ENCODE results near the gene HAT1. TPM values are rescaled to one million over a fixed set of nuclear protein-coding genes. Genes with fewer than 3 reads are reported as not detected.

The HAT1 gene
- total RNA-seq, 4 donors from 2014 or later = 18.7 to 37.2 (median 28.9) TPM

DNA sequence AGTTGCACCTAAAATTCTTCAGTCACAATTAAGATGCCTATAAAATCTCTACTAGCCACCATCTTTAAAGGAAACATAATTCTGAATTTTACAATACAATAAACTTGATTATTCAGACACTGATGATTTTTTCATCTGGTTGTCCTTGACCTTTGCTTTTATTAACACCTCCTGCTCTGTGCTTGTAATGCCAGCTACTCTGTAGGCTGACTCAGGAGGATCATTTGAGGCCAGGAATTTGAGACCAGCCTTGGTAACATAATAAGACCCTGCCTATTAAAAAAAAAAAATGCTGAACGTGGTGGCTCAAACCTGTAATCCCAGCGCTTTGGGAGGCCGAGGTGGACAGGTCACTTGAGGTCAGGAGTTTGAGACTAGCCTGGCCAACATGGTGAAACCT, 38.3 kb downstream of the HAT1 start:
- no peaks in the 10 kb centered on the region for H3K4me1 ChIP-seq
- H3K27me3 ChIP-seq = no peaks in the 10 kb centered on the region
- peaks cover 0 to 12% (median 0%) of the 10 kb centered on the region in 3 donors for H3K36me3 ChIP-seq
- no peak for DNase-seq
- no peak overlapping the region for H3K27ac ChIP-seq
- intact Hi-C loops (cut with DNase I) = no loop called here
- no peak overlapping the region for H3K4me3 ChIP-seq
- no peaks in the 10 kb centered on the region for H3K9me3 ChIP-seq
- 78 to 83% methylated on average over 3 of the region's 3 CpGs for WGBS, 2 donors
- no peak for TF ChIP-seq POLR2A (IDR thresholded peaks at IDR 0.05)

DNA sequence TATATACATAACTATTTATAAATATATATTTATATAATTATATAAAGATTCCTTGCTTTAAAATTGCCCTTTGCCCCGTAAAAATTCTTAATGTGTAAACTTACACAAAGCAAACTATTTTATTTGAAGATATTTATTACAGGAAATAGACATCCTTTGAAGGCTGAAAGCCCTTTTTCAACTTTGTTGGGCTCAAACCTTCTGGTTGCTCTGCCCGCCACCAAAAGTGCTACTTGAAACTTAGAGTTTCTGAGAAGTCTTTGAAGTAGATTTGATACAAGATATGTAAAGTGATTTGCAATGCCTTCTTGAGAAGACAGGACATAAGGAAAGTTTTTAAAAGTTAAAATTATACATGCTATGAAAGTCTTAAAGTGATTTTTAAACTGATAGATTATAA, 40.9 kb downstream of the HAT1 start:
- H3K36me3 ChIP-seq = peaks cover 0 to 29% (median 6%) of the 10 kb centered on the region in 3 donors
- no peak overlapping the region for H3K4me3 ChIP-seq
- no peak for DNase-seq
- no peaks in the 10 kb centered on the region for H3K9me3 ChIP-seq
- TF ChIP-seq, protein P1, sequence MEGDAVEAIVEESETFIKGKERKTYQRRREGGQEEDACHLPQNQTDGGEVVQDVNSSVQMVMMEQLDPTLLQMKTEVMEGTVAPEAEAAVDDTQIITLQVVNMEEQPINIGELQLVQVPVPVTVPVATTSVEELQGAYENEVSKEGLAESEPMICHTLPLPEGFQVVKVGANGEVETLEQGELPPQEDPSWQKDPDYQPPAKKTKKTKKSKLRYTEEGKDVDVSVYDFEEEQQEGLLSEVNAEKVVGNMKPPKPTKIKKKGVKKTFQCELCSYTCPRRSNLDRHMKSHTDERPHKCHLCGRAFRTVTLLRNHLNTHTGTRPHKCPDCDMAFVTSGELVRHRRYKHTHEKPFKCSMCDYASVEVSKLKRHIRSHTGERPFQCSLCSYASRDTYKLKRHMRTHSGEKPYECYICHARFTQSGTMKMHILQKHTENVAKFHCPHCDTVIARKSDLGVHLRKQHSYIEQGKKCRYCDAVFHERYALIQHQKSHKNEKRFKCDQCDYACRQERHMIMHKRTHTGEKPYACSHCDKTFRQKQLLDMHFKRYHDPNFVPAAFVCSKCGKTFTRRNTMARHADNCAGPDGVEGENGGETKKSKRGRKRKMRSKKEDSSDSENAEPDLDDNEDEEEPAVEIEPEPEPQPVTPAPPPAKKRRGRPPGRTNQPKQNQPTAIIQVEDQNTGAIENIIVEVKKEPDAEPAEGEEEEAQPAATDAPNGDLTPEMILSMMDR (IDR thresholded peaks at IDR 0.05) = no peak
- no peak for TF ChIP-seq POLR2A (IDR thresholded peaks at IDR 0.05)
- H3K27me3 ChIP-seq = no peaks in the 10 kb centered on the region
- intact Hi-C loops (cut with DNase I) = no loop called here
- 72 to 85% methylated on average over 2 of the region's 2 CpGs for whole genome bisulfite sequencing, 2 donors
- no peaks in the 10 kb centered on the region for H3K4me1 ChIP-seq
- no peak overlapping the region for H3K27ac ChIP-seq

- no peaks in the 10 kb centered on the region for H3K27me3 ChIP-seq
- no peak overlapping the region for H3K27ac ChIP-seq
- H3K4me3 ChIP-seq = no peak overlapping the region
- H3K4me1 ChIP-seq = no peaks in the 10 kb centered on the region
- intact Hi-C loops (cut with DNase I) = no loop called here
- DNase-seq = no peak
- TF ChIP-seq, protein P1 (IDR thresholded peaks at IDR 0.05) = no peak
- no peak for TF ChIP-seq POLR2A (IDR thresholded peaks at IDR 0.05)
- H3K36me3 ChIP-seq = peaks cover 0 to 38% (median 6%) of the 10 kb centered on the region in 3 donors
- WGBS, 2 donors = 90 to 91% methylated on average over 2 of the region's 2 CpGs
- H3K9me3 ChIP-seq = no peaks in the 10 kb centered on the region
Observed at GRCh38 chr2:171964308-171964707, 42.0 kb downstream of the HAT1 start.

- peaks cover 0 to 38% (median 6%) of the 10 kb centered on the region in 3 donors for H3K36me3 ChIP-seq
- intact Hi-C loops (cut with DNase I) = no loop called here
- H3K4me3 ChIP-seq = no peak overlapping the region
- DNase-seq = no peak
- no peak overlapping the region for H3K27ac ChIP-seq
- no peaks in the 10 kb centered on the region for H3K4me1 ChIP-seq
- no peaks in the 10 kb centered on the region for H3K9me3 ChIP-seq
- TF ChIP-seq POLR2A (IDR thresholded peaks at IDR 0.05) = no peak
- TF ChIP-seq, protein P1 (IDR thresholded peaks at IDR 0.05) = no peak
- no peaks in the 10 kb centered on the region for H3K27me3 ChIP-seq
- WGBS, 2 donors = 77 to 78% methylated on average over 3 of the region's 3 CpGs
Observed at GRCh38 chr2:171965238-171965637, 43.0 kb downstream of the HAT1 start.

DNA sequence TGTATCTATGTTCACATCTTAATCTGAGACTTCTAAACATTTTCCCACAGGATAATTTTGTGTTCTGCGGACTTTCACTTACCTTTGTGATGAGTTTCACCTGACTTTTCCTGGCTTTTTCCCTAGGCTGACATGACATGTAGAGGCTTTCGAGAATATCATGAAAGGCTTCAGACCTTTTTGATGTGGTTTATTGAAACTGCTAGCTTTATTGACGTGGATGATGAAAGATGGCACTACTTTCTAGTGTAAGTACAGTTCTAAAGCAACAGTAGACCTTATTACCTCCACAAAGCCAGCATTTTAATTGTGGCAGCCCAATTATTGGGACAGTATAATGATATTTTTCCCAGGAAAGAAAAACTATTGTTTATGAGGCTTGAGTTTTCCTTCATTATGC, 43.4 kb downstream of the HAT1 start:
- no peaks in the 10 kb centered on the region for H3K4me1 ChIP-seq

More for the DNA sequence above, 43.4 kb downstream of the HAT1 start:
- Histone ChIP-seq H3K27ac (no peak overlapping the region), H3K27me3 (no peaks in the 10 kb centered on the region), H3K9me3 (no peaks in the 10 kb centered on the region), H3K4me3 (no peak overlapping the region), H3K36me3 (peaks cover 0 to 40% (median 6%) of the 10 kb centered on the region in 3 donors)
- intact Hi-C loops (cut with DNase I) = no loop called here
- 93 to 94% methylated on average over 3 of the region's 3 CpGs for WGBS, 2 donors
- TF ChIP-seq POLR2A (IDR thresholded peaks at IDR 0.05) = no peak
- TF ChIP-seq, protein P1 (IDR thresholded peaks at IDR 0.05) = no peak
- DNase-seq = no peak
